ENCODE data around the gene TMEM98.

GRCh38 chr17:32980230-32980629 lies 52.3 kb downstream of the TMEM98 start:
- no peak for TF ChIP-seq POLR2A (IDR thresholded peaks at IDR 0.05; ENCODE audit: low read length)
- TF ChIP-seq GATA1 (IDR thresholded peaks at IDR 0.05; ENCODE audit: low read depth, low read length), result no peak
